SU-DHL-6 (cell line): Measurements from ENCODE around the gene DKK2.

Experiments
- EZH2phosphoT487 ChIP-seq: fragments of 200-600 bp; sonication (generic), shearing (Covaris generic); conservative IDR thresholded peaks from 2 replicates; pipeline ENCODE4 v1.6.1; 2018; ENCODE audit warnings: mild to moderate bottlenecking, antibody characterized with exemption, low read length, moderate library complexity, mixed read lengths
- TF ChIP-seq, protein P1 (sequence below): fragments of 200-600 bp; sonication (generic); IDR thresholded peaks from one replicate; pipeline ENCODE4 v1.5.1; 2017; ENCODE audit warnings: antibody characterized with exemption, mild to moderate bottlenecking, low read length, moderate library complexity; ENCODE audit not compliant: insufficient read depth, poor library complexity, severe bottlenecking

DNA sequence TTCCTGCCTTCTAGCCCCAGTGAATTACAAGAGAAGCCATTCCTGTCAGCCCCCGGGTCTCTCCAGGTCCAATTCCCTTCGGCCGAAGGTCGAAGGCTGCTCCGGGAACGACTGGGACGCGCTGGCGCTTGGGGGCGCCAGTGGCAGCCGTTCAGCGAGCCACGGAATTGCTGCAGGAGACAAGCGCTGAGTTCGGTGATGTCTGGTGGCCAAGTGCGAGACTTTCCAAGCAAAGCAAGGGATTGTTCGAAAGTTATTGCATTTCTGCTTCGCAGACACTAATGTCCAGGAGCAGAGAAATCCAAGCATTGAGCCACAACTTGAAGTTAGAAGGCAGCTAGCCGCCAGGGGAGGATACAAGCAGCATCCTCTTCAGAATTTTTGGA is 1.1 kb upstream of the DKK2 start:
- TF ChIP-seq, protein P1, sequence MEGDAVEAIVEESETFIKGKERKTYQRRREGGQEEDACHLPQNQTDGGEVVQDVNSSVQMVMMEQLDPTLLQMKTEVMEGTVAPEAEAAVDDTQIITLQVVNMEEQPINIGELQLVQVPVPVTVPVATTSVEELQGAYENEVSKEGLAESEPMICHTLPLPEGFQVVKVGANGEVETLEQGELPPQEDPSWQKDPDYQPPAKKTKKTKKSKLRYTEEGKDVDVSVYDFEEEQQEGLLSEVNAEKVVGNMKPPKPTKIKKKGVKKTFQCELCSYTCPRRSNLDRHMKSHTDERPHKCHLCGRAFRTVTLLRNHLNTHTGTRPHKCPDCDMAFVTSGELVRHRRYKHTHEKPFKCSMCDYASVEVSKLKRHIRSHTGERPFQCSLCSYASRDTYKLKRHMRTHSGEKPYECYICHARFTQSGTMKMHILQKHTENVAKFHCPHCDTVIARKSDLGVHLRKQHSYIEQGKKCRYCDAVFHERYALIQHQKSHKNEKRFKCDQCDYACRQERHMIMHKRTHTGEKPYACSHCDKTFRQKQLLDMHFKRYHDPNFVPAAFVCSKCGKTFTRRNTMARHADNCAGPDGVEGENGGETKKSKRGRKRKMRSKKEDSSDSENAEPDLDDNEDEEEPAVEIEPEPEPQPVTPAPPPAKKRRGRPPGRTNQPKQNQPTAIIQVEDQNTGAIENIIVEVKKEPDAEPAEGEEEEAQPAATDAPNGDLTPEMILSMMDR, result no peak
- TF ChIP-seq EZH2phosphoT487, result no peak
